Lung (tissue), 12 donors: ENCODE measurements around the gene HAT1. TPM values are rescaled to one million over a fixed set of nuclear protein-coding genes. Genes with fewer than 3 reads are reported as not detected.

ENCODE experiments used
- ATAC-seq: fragments of 200-7000 bp; cut with Tn5 transposase; one replicate; pipeline ENCODE4 v1.9.1; 2020; ENCODE audit warnings: moderate number of reproducible peaks; ENCODE audit not compliant: insufficient read depth, low FRiP score
- DNase-seq, 3 donors: peaks; one replicate each; pipeline ENCODE4 v3.0.0-alpha.2; 2013 to 2017
- H3K27ac ChIP-seq, 2 donors: one replicate each; pipeline ENCODE4 v1.5.1; 2013; ENCODE audit warnings: mild to moderate bottlenecking in 2 of 2, moderate library complexity in 2 of 2, control low read depth in 1 of 2, inconsistent platforms in 1 of 2, low read depth in 1 of 2, low read length in 1 of 2
- H3K27me3 ChIP-seq, 3 donors: one replicate each; pipeline ENCODE4 v1.5.1; 2013; ENCODE audit warnings: low read length in 2 of 3; ENCODE audit not compliant: control insufficient read depth in 3 of 3, insufficient read depth in 3 of 3
- H3K36me3 ChIP-seq, 4 donors: one replicate each; pipeline ENCODE4 v1.5.1; 2013; ENCODE audit warnings: low read length in 4 of 4, mild to moderate bottlenecking in 1 of 4, moderate library complexity in 1 of 4; ENCODE audit not compliant: control insufficient read depth in 4 of 4, insufficient read depth in 4 of 4
- H3K4me1 ChIP-seq, 5 donors: one replicate each; pipeline ENCODE4 v1.5.1; 2013; ENCODE audit warnings: low read length in 5 of 5, mild to moderate bottlenecking in 2 of 5, moderate library complexity in 1 of 5; ENCODE audit not compliant: control insufficient read depth in 5 of 5, insufficient read depth in 5 of 5
- H3K4me3 ChIP-seq: one replicate; pipeline ENCODE4 v1.5.1; 2013; ENCODE audit warnings: mild to moderate bottlenecking, control low read depth, moderate library complexity
- H3K9ac ChIP-seq, 2 donors: one replicate each; pipeline ENCODE4 v1.5.1; 2013; ENCODE audit warnings: low read length in 2 of 2, control low read depth in 1 of 2; ENCODE audit not compliant: insufficient read depth in 1 of 2
- H3K9me3 ChIP-seq, 4 donors: one replicate each; pipeline ENCODE4 v1.5.1; 2013; ENCODE audit warnings: low read length in 3 of 4, mild to moderate bottlenecking in 1 of 4, moderate library complexity in 1 of 4; ENCODE audit not compliant: control insufficient read depth in 4 of 4, insufficient read depth in 3 of 4
- WGBS, 2 donors: extraction: QIAGEN DNeasy Blood & Tissue Kit; methylation state at CpG; one replicate each; pipeline ENCODE4 v1.1.7; 2013; 5-methylcytosine and 5-hydroxymethylcytosine counted together
- polyA plus RNA-seq, 2 donors: library from polyadenylated mRNA; stranded (reverse); fragments of 200-250 nt; gene quantifications; one replicate each; pipeline ENCODE4 v1.2.1, GENCODE V29; 2013
- total RNA-seq, 2 donors: library from RNA; depleted of rRNA in 1 of 2; stranded (reverse); fragments of >200 nt in 1 of 2; gene quantifications; one replicate each; pipeline ENCODE4 v1.2.1, GENCODE V29; 2014 to 2021
- TF ChIP-seq, protein P1 (sequence below): IDR thresholded peaks from 2 replicates; pipeline ENCODE4 v1.5.1; 2012; ENCODE audit warnings: mild to moderate bottlenecking; ENCODE audit errors: control extremely low read depth, extremely low read depth
- donor health status: control.
- donor health status: control.
- donor health status: Bipolar disorder and iron deficiency.
- donor health status: healthy.
- donor health status: DM: yes; HTN: yes; CAD: no.

HAT1 gene
- total and polyA plus RNA-seq, 4 donors, result 16.1 to 48.4 (median 34.7) TPM

DNA sequence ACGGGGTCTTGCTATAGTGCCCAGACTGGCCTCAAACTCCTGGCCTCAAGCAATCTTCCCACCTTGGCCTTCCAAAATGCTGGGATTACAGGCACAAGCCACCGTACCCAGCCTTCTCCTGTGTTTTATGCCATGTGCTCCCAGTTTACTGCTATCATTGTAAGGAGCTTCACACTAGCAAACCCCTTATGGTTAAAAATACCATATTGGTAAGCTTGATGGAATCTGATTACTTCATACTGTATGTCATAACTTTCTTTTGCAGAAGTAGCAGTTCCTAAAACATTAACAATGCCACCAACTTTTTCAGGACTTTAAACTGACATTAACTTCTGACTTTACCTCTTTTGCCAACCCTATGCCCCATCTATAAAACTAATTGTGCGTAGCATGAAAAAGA lies 36.2 kb downstream of the HAT1 start:
- Histone ChIP-seq H3K36me3 (peaks cover 0 to 20% (median 4%) of the 10 kb centered on the region in 4 donors), H3K9me3 (no peaks in the 10 kb centered on the region), H3K4me3 (no peak overlapping the region), H3K9ac (no peak overlapping the region), H3K27ac (no peak overlapping the region), H3K4me1 (peaks cover 0 to 16% (median 0%) of the 10 kb centered on the region in 5 donors), H3K27me3 (no peaks in the 10 kb centered on the region)
- ATAC-seq (no peak), DNase-seq (no peak)
- 63 to 86% methylated on average over 3 of the region's 3 CpGs for WGBS, 2 donors
- TF ChIP-seq, protein P1, sequence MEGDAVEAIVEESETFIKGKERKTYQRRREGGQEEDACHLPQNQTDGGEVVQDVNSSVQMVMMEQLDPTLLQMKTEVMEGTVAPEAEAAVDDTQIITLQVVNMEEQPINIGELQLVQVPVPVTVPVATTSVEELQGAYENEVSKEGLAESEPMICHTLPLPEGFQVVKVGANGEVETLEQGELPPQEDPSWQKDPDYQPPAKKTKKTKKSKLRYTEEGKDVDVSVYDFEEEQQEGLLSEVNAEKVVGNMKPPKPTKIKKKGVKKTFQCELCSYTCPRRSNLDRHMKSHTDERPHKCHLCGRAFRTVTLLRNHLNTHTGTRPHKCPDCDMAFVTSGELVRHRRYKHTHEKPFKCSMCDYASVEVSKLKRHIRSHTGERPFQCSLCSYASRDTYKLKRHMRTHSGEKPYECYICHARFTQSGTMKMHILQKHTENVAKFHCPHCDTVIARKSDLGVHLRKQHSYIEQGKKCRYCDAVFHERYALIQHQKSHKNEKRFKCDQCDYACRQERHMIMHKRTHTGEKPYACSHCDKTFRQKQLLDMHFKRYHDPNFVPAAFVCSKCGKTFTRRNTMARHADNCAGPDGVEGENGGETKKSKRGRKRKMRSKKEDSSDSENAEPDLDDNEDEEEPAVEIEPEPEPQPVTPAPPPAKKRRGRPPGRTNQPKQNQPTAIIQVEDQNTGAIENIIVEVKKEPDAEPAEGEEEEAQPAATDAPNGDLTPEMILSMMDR, result no peak

DNA sequence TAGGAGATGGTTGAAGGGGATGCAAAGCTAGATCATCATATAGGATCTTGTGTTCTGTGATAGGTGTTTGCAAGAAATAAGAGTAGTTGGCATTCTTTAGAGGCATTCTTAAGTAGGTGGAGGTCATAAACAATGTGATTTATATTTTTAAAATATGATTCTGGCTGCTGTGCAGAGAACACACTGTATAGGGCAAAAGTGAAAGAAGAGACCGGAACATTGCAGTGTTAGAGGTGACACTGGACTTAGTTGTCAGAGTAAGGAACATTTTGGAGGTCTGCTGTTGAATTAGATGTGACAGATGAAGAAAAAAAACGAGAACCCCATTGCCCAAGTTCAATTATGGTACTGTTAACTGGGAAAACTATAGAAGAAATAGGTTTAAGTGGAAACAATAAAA lies 37.7 kb downstream of the HAT1 start:
- H3K27me3 ChIP-seq, result no peaks in the 10 kb centered on the region
- WGBS, 2 donors, result 82 to 96% methylated on average over 2 of the region's 2 CpGs
- H3K9me3 ChIP-seq, result no peaks in the 10 kb centered on the region
- DNase-seq (no peak), ATAC-seq (no peak)
- no peak overlapping the region for H3K4me3 ChIP-seq
- H3K27ac ChIP-seq, result no peak overlapping the region
- TF ChIP-seq, protein P1, result no peak
- peaks cover 0 to 15% (median 4%) of the 10 kb centered on the region in 4 donors for H3K36me3 ChIP-seq
- peaks cover 0 to 12% (median 0%) of the 10 kb centered on the region in 5 donors for H3K4me1 ChIP-seq
- H3K9ac ChIP-seq, result no peak overlapping the region

DNA sequence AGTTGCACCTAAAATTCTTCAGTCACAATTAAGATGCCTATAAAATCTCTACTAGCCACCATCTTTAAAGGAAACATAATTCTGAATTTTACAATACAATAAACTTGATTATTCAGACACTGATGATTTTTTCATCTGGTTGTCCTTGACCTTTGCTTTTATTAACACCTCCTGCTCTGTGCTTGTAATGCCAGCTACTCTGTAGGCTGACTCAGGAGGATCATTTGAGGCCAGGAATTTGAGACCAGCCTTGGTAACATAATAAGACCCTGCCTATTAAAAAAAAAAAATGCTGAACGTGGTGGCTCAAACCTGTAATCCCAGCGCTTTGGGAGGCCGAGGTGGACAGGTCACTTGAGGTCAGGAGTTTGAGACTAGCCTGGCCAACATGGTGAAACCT lies 38.3 kb downstream of the HAT1 start:
- Histone ChIP-seq H3K27me3 (no peaks in the 10 kb centered on the region), H3K36me3 (peaks cover 0 to 16% (median 5%) of the 10 kb centered on the region in 4 donors), H3K9ac (no peak overlapping the region), H3K9me3 (no peaks in the 10 kb centered on the region), H3K27ac (no peak overlapping the region), H3K4me3 (no peak overlapping the region), H3K4me1 (peaks cover 0 to 11% (median 0%) of the 10 kb centered on the region in 5 donors)
- no peak for ATAC-seq
- 96 to 97% methylated on average over 3 of the region's 3 CpGs for WGBS, 2 donors
- TF ChIP-seq, protein P1, result no peak
- DNase-seq, result no peak

DNA sequence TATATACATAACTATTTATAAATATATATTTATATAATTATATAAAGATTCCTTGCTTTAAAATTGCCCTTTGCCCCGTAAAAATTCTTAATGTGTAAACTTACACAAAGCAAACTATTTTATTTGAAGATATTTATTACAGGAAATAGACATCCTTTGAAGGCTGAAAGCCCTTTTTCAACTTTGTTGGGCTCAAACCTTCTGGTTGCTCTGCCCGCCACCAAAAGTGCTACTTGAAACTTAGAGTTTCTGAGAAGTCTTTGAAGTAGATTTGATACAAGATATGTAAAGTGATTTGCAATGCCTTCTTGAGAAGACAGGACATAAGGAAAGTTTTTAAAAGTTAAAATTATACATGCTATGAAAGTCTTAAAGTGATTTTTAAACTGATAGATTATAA lies 40.9 kb downstream of the HAT1 start:
- Histone ChIP-seq H3K9me3 (no peaks in the 10 kb centered on the region), H3K4me1 (peaks cover 0 to 11% (median 0%) of the 10 kb centered on the region in 5 donors), H3K9ac (no peak overlapping the region), H3K4me3 (no peak overlapping the region), H3K27ac (no peak overlapping the region), H3K27me3 (no peaks in the 10 kb centered on the region), H3K36me3 (peaks cover 0 to 24% (median 16%) of the 10 kb centered on the region in 4 donors)
- ATAC-seq, result no peak
- DNase-seq, result peak in 1 of 3 donors; percentile 41
- WGBS, 2 donors, result 80 to 87% methylated on average over 2 of the region's 2 CpGs
- TF ChIP-seq, protein P1, result no peak
